HEK293 (cell line): ENCODE data around the gene HDAC11.

Experiments used
- CTCF ChIA-PET: fragments of 350-600 bp; formaldehyde crosslinking; extraction: SDS; loops from one replicate; lab custom pipeline; 2021; ENCODE audit warnings: antibody characterized with exemption; lab: Yijun Ruan, JAX
- POLR2A ChIA-PET: fragments of 300-600 bp; formaldehyde crosslinking; extraction: SDS; loops from one replicate; lab custom pipeline; 2020; ENCODE audit warnings: antibody characterized with exemption, inconsistent platforms; lab: Yijun Ruan, JAX
- H3K27ac ChIP-seq: fragments of 200-500 bp; sonication (Bioruptor generic); 2 replicates; pipeline ENCODE4 v1.5.1; 2014; ENCODE audit warnings: low read depth, low read length, control low read depth, inconsistent platforms; ENCODE audit errors: extremely low read depth
- H3K36me3 ChIP-seq, 2 experiments: fragments of 200-500 bp in 1 of 2; sonication (Bioruptor generic) in 1 of 2; 1 replicate in 1 of 2; 2 replicates in 1 of 2; pipeline ENCODE4 v1.5.1; 2014 to 2017; ENCODE audit warnings: inconsistent platforms in 2 of 2, low read length in 2 of 2; ENCODE audit not compliant: control insufficient read depth in 2 of 2, insufficient read depth in 1 of 2
- H3K4me1 ChIP-seq: fragments of 200-500 bp; sonication (Bioruptor generic); 2 replicates; pipeline ENCODE4 v1.5.1; 2014; ENCODE audit warnings: mild to moderate bottlenecking, low read length, inconsistent platforms; ENCODE audit not compliant: control insufficient read depth, insufficient read depth
- H3K4me3 ChIP-seq: 2 replicates; pipeline ENCODE4 v1.5.1; 2011; ENCODE audit warnings: low read depth, mild to moderate bottlenecking, control low read depth, low read length, moderate library complexity
- H3K9me3 ChIP-seq: fragments of 200-500 bp; sonication (Bioruptor generic); 2 replicates; pipeline ENCODE4 v1.5.1; 2014; ENCODE audit warnings: low read depth, low read length, inconsistent platforms; ENCODE audit not compliant: control insufficient read depth, insufficient read depth
- BCL6B ChIP-seq: fragments of 450-650 bp; formaldehyde crosslinking; IDR thresholded peaks from 2 replicates; pipeline ENCODE4 v1.5.1; 2017; ENCODE audit warnings: missing biosample characterization, missing genetic modification characterization
- CTCF ChIP-seq: fragments of 450-650 bp; formaldehyde crosslinking; IDR thresholded peaks from 2 replicates; pipeline ENCODE4 v1.5.1; 2016; ENCODE audit warnings: missing biosample characterization, missing genetic modification characterization
- KLF9 ChIP-seq: fragments of 450-650 bp; formaldehyde crosslinking; IDR thresholded peaks from 2 replicates; pipeline ENCODE4 v1.5.1; 2016; ENCODE audit warnings: missing biosample characterization, missing genetic modification characterization, low read depth
- PRDM6 ChIP-seq: fragments of 450-650 bp; formaldehyde crosslinking; IDR thresholded peaks from 2 replicates; pipeline ENCODE4 v1.5.1; 2017; ENCODE audit warnings: missing biosample characterization, missing genetic modification characterization
- RBAK ChIP-seq: fragments of 450-650 bp; formaldehyde crosslinking; IDR thresholded peaks from 2 replicates; pipeline ENCODE4 v1.5.1; 2016; ENCODE audit warnings: missing biosample characterization, missing genetic modification characterization
- SP2 ChIP-seq: fragments of 450-650 bp; formaldehyde crosslinking; IDR thresholded peaks from 2 replicates; pipeline ENCODE4 v1.5.1; 2016; ENCODE audit warnings: missing biosample characterization, missing genetic modification characterization
- SP7 ChIP-seq: fragments of 450-650 bp; formaldehyde crosslinking; IDR thresholded peaks from 2 replicates; pipeline ENCODE4 v1.5.1; 2016; ENCODE audit warnings: missing biosample characterization, missing genetic modification characterization
- ZBTB20 ChIP-seq: fragments of 450-650 bp; formaldehyde crosslinking; IDR thresholded peaks from 2 replicates; pipeline ENCODE4 v1.5.1; 2016; ENCODE audit warnings: missing biosample characterization, missing genetic modification characterization
- ZBTB44 ChIP-seq: fragments of 450-650 bp; IDR thresholded peaks from 2 replicates; pipeline ENCODE4 v1.5.1; 2018; ENCODE audit warnings: missing biosample characterization, mild to moderate bottlenecking, missing genetic modification characterization
- ZNF146 ChIP-seq: fragments of 450-650 bp; formaldehyde crosslinking; IDR thresholded peaks from 2 replicates; pipeline ENCODE4 v1.5.1; 2016; ENCODE audit warnings: missing biosample characterization, missing genetic modification characterization
- ZNF2 ChIP-seq: fragments of 450-650 bp; formaldehyde crosslinking; IDR thresholded peaks from 2 replicates; pipeline ENCODE4 v1.5.1; 2016; ENCODE audit warnings: missing biosample characterization, missing genetic modification characterization
- ZNF280C ChIP-seq: fragments of 450-650 bp; formaldehyde crosslinking; IDR thresholded peaks from 2 replicates; pipeline ENCODE4 v1.5.1; 2016; ENCODE audit warnings: missing biosample characterization, missing genetic modification characterization
- ZNF335 ChIP-seq: fragments of 450-650 bp; formaldehyde crosslinking; conservative IDR thresholded peaks from 2 replicates; pipeline ENCODE4 v1.5.1; 2016; ENCODE audit warnings: missing biosample characterization, missing genetic modification characterization
- ZNF362 ChIP-seq: fragments of 450-650 bp; formaldehyde crosslinking; IDR thresholded peaks from 2 replicates; pipeline ENCODE4 v1.5.1; 2016; ENCODE audit warnings: missing biosample characterization, missing genetic modification characterization
- ZNF391 ChIP-seq: fragments of 450-650 bp; formaldehyde crosslinking; IDR thresholded peaks from 2 replicates; pipeline ENCODE4 v1.5.1; 2016; ENCODE audit warnings: low read depth, missing biosample characterization, missing genetic modification characterization, borderline replicate concordance
- ZNF426 ChIP-seq: fragments of 450-650 bp; formaldehyde crosslinking; IDR thresholded peaks from 2 replicates; pipeline ENCODE4 v1.5.1; 2017; ENCODE audit warnings: missing biosample characterization, missing genetic modification characterization, mild to moderate bottlenecking, inconsistent platforms, moderate library complexity
- ZNF449 ChIP-seq: fragments of 450-650 bp; formaldehyde crosslinking; IDR thresholded peaks from 2 replicates; pipeline ENCODE4 v1.5.1; 2017; ENCODE audit warnings: missing biosample characterization, mild to moderate bottlenecking, missing genetic modification characterization, moderate library complexity
- ZNF544 ChIP-seq: fragments of 450-650 bp; formaldehyde crosslinking; IDR thresholded peaks from 2 replicates; pipeline ENCODE4 v1.5.0; 2017; ENCODE audit warnings: missing biosample characterization, missing genetic modification characterization
- ZNF555 ChIP-seq: fragments of 450-650 bp; formaldehyde crosslinking; conservative IDR thresholded peaks from 2 replicates; pipeline ENCODE4 v1.5.1; 2017; ENCODE audit warnings: missing biosample characterization, mild to moderate bottlenecking, missing genetic modification characterization, inconsistent platforms
- ZNF558 ChIP-seq: fragments of 450-650 bp; formaldehyde crosslinking; IDR thresholded peaks from 2 replicates; pipeline ENCODE4 v1.5.1; 2016; ENCODE audit warnings: missing biosample characterization, missing genetic modification characterization
- ZNF600 ChIP-seq: fragments of 450-650 bp; formaldehyde crosslinking; IDR thresholded peaks from 2 replicates; pipeline ENCODE4 v1.5.1; 2016; ENCODE audit warnings: missing biosample characterization, missing genetic modification characterization
- ZNF623 ChIP-seq: fragments of 450-650 bp; formaldehyde crosslinking; IDR thresholded peaks from 2 replicates; pipeline ENCODE4 v1.5.1; 2016; ENCODE audit warnings: missing biosample characterization, missing genetic modification characterization
- ZNF660 ChIP-seq: fragments of 450-650 bp; IDR thresholded peaks from 2 replicates; pipeline ENCODE4 v1.5.1; 2018; ENCODE audit warnings: missing biosample characterization, mild to moderate bottlenecking, missing genetic modification characterization
- ZNF776 ChIP-seq: fragments of 450-650 bp; formaldehyde crosslinking; IDR thresholded peaks from 2 replicates; pipeline ENCODE4 v1.5.0; 2017; ENCODE audit warnings: missing biosample characterization, missing genetic modification characterization, borderline replicate concordance
- ZSCAN16 ChIP-seq: fragments of 450-650 bp; formaldehyde crosslinking; IDR thresholded peaks from 2 replicates; pipeline ENCODE4 v1.5.1; 2016; ENCODE audit warnings: missing biosample characterization, missing genetic modification characterization
- ZSCAN5A ChIP-seq: fragments of 450-650 bp; formaldehyde crosslinking; IDR thresholded peaks from 2 replicates; pipeline ENCODE4 v1.5.1; 2016; ENCODE audit warnings: missing biosample characterization, missing genetic modification characterization

Gene HDAC11

GRCh38 chr3:13477943-13478342 lies 2.2 kb upstream of the HDAC11 start:
- H3K4me1 ChIP-seq: peaks cover 3% of the 10 kb centered on the region
- H3K9me3 ChIP-seq: no peaks in the 10 kb centered on the region
- H3K4me3 ChIP-seq: no peak overlapping the region
- no peak overlapping the region for H3K27ac ChIP-seq
- no peaks in the 10 kb centered on the region; a peak in 1 of 3 replicates for H3K36me3 ChIP-seq
- ChIA-PET CTCF (interaction anchor here (1.0 to 1.6 kb wide), 2 partner anchors 16 to 173 kb away, joined by 3 to 4 read pairs; no protein-coding TSS in a partner anchor), POLR2A (no interaction called here)
- TF ChIP-seq ZNF660 (tag by site-specific recombination) (0 out of 2 replicates have a peak, but pooled peaks have one; percentile 24), ZNF555 (no peak), ZNF600 (tag by site-specific recombination) (peak; percentile 31; the same call in 1 of the 2 replicates), BCL6B (tag by site-specific recombination) (no peak), ZNF335 (peak; percentile 40), ZNF558 (no peak), ZNF449 (tag by site-specific recombination) (peak; percentile 70; the same call in 1 of the 2 replicates), PRDM6 (tag by site-specific recombination) (no peak), ZNF623 (tag by site-specific recombination) (no peak), SP2 (no peak), RBAK (tag by site-specific recombination) (no peak), ZSCAN16 (no peak), ZNF362 (tag by site-specific recombination) (no peak), KLF9 (tag by site-specific recombination) (no peak), SP7 (tag by site-specific recombination) (no peak), ZSCAN5A (no peak), ZBTB44 (tag by site-specific recombination) (no peak), ZNF391 (tag by site-specific recombination) (no peak), ZNF426 (tag by site-specific recombination) (no peak), ZNF544 (tag by site-specific recombination) (no peak), ZNF776 (tag by site-specific recombination) (no peak), ZNF146 (tag by site-specific recombination) (no peak), ZNF280C (tag by site-specific recombination) (no peak), CTCF (tag by site-specific recombination) (no peak), ZBTB20 (peak; percentile 79), ZNF2 (tag by site-specific recombination) (no peak)
